IPS DF 4.7 (cell line): Measurements from ENCODE around the gene HRH1.
"Not testable (repeated sequence)": the region's sequence is repeated elsewhere in the genome, so short reads cannot be mapped to it uniquely, and the experiment has no call there.

ENCODE experiments used
- DNase-seq: peaks from one replicate; pipeline ENCODE4 v3.0.0-alpha.2; 2013; ENCODE audit warnings: low spot score; ENCODE audit errors: extremely low read depth

Gene HRH1, protein sequence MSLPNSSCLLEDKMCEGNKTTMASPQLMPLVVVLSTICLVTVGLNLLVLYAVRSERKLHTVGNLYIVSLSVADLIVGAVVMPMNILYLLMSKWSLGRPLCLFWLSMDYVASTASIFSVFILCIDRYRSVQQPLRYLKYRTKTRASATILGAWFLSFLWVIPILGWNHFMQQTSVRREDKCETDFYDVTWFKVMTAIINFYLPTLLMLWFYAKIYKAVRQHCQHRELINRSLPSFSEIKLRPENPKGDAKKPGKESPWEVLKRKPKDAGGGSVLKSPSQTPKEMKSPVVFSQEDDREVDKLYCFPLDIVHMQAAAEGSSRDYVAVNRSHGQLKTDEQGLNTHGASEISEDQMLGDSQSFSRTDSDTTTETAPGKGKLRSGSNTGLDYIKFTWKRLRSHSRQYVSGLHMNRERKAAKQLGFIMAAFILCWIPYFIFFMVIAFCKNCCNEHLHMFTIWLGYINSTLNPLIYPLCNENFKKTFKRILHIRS

DNA sequence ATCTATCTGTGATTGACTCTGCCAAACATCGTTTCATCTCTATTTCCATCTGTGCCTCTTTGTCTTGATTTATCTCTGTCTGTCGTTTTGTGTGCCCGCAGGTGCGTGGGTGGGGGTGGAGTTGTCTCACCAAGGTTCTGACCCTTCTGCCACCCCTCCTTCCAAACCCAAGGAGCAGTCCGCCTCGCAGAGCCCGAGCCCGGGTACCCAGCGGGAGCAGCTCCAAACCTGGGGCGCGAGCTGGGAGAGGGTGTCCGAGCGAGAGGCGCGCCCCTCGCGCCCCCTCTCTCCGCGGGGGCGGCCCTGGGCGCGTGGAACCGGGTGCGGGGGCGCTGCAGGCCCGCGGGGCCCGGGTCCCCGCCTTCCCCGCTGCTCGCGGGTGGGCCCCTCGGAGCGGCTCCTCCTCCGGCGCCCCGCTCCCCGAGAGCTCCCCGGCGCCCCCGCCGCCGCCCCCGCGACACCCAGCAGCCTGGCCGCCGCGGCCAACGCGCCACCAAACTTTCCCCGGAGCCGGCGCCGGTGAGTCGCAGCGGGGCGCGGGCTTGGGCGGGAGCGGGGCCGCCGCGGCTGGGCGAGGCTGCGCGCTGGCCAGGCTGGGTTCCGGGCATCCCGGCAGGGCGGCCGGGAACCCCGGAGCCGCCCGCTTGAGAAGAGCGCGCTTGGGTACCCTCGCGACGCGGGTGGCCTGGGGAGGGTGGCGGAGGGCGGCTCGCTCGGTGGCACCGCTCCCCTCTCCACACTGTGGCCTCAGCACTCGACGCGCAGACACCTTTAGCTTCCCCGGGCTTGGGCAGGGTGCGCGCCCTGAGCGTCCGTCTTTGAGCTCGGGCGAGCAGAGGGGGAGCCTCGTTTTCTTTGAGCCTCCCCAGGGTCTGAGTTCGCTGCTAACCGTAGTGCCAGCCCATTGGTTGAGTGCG is at the start of gene HRH1:
Gene HRH1 (plus strand): TSS at position 458 of the 917 bp plus-strand sequence. CDS start 104,545 bp downstream, outside the sequence.
- DNase-seq, result no peak

DNA sequence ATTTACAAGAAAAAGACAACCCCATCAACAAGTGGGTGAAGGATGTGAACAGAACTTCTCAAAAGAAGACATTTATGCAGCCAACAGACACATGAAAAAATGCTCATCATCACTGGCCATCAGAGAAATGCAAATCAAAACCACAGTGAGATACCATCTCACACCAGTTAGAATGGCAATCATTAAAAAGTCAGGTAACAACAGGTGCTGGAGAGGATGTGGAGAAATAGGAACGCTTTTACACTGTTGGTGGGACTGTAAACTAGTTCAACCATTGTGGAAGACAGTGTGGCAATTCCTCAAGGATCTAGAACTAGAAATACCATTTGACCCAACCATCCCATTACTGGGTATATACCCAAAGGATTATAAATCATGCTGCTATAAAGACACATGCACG is 41.0 kb upstream of the HRH1 start:
- DNase-seq, result not testable (repeated sequence)

GRCh38 chr3:11115548-11115947 is 38.7 kb upstream of the HRH1 start:
- no peak for DNase-seq

DNA sequence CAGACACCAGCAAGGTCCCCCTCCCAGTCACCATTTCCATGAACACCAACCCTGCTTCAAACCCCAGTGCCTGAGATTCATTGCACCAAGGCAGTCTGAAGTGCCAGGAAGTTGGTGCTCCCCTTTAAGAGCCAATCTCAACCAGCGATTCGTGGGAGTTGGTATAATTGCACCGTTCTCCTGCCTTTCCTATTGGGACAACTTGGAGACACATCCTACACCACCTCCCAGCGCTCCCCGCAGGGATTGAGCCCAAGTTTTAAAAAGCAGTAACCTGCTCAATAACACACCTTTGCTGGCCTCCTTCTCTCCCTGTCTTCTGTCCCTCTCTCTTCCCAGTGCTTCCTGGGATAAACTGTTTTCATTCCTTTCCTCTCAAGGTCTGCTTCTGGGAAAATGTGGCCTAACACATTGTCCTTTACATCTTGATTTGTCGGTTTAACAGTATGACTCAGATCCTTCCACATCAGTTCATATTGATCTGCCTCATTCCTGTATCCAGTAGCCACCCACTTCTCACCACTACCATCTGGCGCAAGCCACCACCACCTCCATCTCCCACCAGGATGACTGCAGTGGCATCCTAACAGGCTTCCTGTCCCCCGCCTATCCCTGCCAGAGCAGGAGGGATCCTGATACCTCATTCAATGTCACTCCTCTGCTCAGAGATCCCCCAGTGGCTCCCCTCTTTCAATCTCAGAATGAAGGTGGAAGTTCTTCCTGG is 37.8 kb upstream of the HRH1 start:
- DNase-seq, result no peak

DNA sequence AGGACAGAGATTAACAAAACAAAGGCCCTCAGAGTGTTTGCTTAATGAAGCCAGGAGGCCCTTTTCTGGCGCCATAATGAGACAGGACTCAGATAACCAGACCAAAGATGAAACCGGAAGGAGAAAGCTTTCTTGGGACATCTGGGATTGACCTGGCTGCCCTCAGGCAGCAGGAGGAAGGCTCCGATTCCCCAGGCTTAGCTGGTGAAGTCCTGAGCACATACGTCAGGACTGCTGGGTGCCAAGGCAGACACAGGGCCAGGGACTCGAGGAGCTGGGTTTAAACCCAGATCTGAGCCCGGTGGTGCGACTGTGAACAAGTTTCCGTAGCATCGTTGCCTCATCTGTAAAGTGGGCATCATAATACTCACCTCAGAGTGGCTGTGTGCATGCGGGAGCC is 36.7 kb upstream of the HRH1 start:
- DNase-seq, result no peak

- DNase-seq, result no peak
These were observed 36.1 kb upstream of the HRH1 start for GRCh38 chr3:11118181-11118682.

DNA sequence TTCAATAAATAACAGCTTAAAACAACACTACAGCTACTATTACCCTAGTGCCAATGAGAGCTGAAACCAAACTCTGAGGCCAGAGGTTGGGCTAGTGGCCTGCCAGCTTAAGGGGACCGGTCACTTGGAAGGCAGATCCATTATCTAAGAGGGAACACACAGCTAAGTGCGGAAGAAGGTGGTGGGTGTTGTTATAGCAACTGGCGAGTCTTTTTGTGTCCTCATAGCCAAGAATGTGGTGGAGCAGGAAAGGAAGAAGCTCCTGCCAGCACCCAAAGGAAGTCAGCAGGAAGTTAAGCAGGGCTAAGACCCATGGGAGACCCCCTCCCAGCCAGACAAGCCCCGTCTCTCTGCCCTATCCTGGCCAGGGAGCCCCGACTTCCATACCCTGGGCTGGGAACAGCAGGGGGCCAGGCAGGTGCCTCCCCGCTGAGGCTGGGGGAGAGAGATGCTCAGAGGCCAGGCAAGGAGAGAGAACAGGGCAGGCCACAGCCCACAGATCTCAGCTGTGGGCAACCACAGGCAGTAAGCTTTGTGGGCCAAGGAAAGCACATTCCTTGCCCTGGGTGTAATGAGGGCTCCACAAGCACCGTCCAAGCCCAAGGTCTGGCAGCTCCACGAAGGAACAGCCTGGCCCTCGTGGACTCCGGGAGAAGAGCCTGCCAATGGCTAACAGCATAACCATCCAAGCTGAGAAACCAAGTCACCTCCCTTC is 34.0 kb upstream of the HRH1 start:
- DNase-seq, result no peak

DNA sequence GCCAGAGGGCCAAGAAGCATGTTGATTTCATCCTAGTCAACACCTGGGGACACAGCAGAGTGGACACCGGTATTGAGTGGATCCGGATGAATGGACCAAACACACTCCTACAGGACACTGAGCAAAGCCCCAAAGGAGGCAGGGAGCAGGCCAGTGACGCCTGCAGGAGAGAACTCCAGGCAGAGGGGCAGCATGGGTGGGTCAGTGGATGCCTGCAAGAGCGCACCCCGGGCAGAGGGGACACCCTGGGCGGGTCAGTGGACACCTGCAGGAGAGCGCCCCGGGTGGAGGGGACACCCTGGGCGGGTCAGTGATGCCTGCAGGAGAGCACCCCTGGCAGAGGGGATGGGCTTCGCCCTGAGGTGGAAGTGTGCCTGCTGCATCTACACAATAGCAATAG is 27.6 kb upstream of the HRH1 start:
- no peak for DNase-seq

GRCh38 chr3:11128682-11129632 is 25.3 kb upstream of the HRH1 start:
- DNase-seq, result no peak

- no peak for DNase-seq
These were observed 23.9 kb upstream of the HRH1 start for GRCh38 chr3:11130385-11130784.

GRCh38 chr3:11131371-11131770 is 22.9 kb upstream of the HRH1 start:
- DNase-seq, result no peak

GRCh38 chr3:11131886-11132285 is 22.4 kb upstream of the HRH1 start:
- DNase-seq, result not testable (repeated sequence)

DNA sequence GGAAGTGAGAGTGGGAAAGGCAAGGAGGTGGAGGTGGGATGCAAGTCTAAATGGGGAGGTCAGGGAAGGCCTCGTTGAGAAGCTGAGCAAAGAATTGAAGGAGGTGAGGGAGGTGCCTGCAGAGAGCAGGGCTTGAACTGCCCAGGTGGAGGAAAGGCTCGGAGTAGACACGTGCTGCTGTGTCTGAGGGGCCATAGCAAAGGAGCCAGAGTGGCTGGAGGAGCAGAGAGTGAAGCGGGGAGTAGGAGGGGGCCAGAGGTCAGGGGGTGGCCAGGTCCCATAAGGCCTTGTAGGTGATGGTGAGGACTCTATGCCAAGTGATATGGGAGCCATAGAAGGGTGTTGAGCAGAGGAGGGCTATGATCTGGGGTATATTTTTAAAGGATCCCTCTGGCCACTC is 21.4 kb upstream of the HRH1 start:
- no peak for DNase-seq

- DNase-seq, result no peak
These were observed 19.5 kb upstream of the HRH1 start for GRCh38 chr3:11134794-11135193.

DNA sequence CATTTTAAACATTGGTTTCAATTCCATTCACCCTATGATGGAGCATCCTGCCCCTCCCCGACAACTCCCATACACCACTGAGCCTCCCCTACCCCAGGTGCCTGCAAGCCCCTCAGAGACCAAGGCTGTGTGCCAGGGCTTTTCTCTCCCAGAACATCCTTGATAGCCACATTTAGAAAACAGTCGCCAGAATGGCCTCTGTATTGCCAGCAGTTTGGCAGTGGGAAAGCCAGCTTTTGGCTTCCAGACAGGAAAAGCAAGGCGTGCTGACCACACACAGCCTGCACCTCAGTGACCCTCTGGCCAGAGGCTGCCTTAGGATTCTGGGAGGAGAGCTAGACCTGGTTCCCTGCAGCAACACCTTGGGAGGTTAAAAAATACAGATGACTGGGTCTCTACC is 18.2 kb upstream of the HRH1 start:
- no peak for DNase-seq

DNA sequence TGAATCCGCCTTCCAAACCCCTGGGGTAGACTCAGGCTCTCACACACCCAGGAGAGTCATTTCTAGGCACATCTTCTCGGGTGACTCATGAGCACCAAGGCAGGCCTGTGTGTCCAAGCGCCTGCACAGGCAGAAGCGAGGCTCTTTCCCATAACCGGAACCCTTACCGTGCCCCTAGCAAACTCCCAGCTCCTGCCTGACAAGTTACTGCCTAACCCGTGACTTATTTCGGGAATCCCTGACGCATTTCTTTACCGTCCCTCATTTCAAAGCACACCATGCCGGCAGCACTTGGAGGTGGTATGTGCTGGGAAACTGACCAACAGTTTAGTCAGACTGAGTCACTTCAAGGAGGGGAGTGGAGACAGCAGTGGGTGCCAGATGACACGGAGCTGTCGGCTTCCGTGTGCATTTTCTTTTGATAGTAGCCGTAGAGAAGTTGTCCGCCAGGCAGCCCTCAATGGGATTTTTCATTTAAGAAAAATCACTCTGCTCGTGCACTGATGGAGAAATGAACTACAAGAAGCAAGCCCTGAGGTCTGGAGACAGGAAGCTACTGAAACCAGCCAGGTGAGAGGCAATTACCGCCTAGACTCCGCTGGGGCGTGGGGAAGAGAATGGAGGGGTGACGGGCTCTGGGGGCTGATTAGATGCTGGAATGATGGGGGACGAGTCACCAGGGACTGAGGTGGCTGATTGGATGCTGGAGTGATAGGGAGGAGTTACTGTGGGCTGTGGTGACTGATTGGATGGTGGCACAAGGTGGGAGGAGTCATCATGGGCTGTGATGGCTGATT is 17.3 kb upstream of the HRH1 start:
- DNase-seq, result no peak

GRCh38 chr3:11137627-11137959 is 16.7 kb upstream of the HRH1 start:
- DNase-seq, result no peak

DNA sequence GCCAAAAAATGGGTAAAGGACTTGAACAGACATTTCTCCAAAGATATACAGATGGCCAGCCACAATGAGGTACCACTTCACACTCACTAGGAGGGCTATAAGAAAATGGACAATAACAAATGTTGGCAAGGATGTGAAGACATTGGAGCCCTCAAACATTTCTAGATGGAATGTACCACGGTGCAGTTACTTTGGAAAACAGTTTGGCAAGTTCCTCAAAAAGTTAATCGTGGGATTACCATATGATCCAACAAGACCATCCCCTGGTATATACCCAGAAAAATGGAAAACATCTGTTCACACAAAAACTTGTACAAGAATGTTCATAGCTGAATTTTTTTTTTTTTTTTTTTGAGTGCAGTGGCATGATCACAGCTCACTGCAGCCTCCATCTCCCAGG is 15.9 kb upstream of the HRH1 start:
- no peak for DNase-seq
